A549 (cell line): ENCODE results near the gene KIF26A. TPM values are rescaled to one million over a fixed set of nuclear protein-coding genes. Genes with fewer than 3 reads are reported as not detected.
"Not testable (repeated sequence)": the region's sequence is repeated elsewhere in the genome, so short reads cannot be mapped to it uniquely, and the experiment has no call there.

Experiments used
- ATAC-seq, 2 experiments: fragments of 200-7000 bp in 1 of 2; fragments of >200 bp in 1 of 2; cut with Nextera tagmentation in 1 of 2; cut with Tn5 transposase in 1 of 2; 3 replicates each; pipeline versions ENCODE4 v1.8.0 to v1.9.1; 2018 to 2020; ENCODE audit warnings: mild to moderate bottlenecking in 1 of 2, moderate library complexity in 1 of 2
- CTCF ChIA-PET: fragments of 300-600 bp; sonication (Branson Sonifier 250); formaldehyde crosslinking; extraction: SDS; loops from one replicate; lab custom pipeline; 2021; ENCODE audit warnings: antibody characterized with exemption, inconsistent platforms; lab: Yijun Ruan, JAX
- POLR2A ChIA-PET: fragments of 350-600 bp; formaldehyde crosslinking; extraction: SDS; loops from one replicate; lab custom pipeline; 2021; ENCODE audit warnings: antibody characterized with exemption, inconsistent platforms; lab: Yijun Ruan, JAX
- DNase-seq, 2 experiments: peaks; one replicate each; pipeline versions ENCODE4 v3.0.0 to v3.0.0-alpha.2; 2011 to 2016; ENCODE audit warnings: low read depth in 1 of 2, low spot score in 1 of 2
- FAIRE-seq: peaks from 2 replicates; lab custom pipeline; 2011; peaks lifted over from hg19 to GRCh38; lab: Jason Lieb, UNC
- H3K27ac ChIP-seq, 2 experiments: fragments of >200 bp; sonication (Bioruptor Twin); formaldehyde crosslinking; 3 replicates each; pipeline ENCODE4 v1.5.1; 2016 to 2017
- H3K4me1 ChIP-seq: fragments of >200 bp; sonication (Bioruptor Twin); formaldehyde crosslinking; 3 replicates; pipeline ENCODE4 v1.6.1; 2016
- H3K4me2 ChIP-seq: fragments of >200 bp; sonication (Bioruptor Twin); formaldehyde crosslinking; 3 replicates; pipeline ENCODE4 v1.6.1; 2016
- H3K4me3 ChIP-seq: fragments of >200 bp; sonication (Bioruptor Twin); formaldehyde crosslinking; 3 replicates; pipeline ENCODE4 v1.5.1; 2016
- H3K9me3 ChIP-seq: fragments of >200 bp; sonication (Bioruptor Twin); formaldehyde crosslinking; 3 replicates; pipeline ENCODE4 v1.6.1; 2016
- ATOH8 ChIP-seq: fragments of 250-450 bp; sonication (Bioruptor Pico); IDR thresholded peaks from 2 replicates; pipeline ENCODE4 v1.5.0; 2020; ENCODE audit warnings: low read depth, mild to moderate bottlenecking, moderate library complexity
- CBX2 ChIP-seq: fragments of 200-600 bp; sonication (generic); IDR thresholded peaks from 2 replicates; pipeline ENCODE4 v1.6.1; 2016; ENCODE audit warnings: low read depth, mild to moderate bottlenecking, borderline replicate concordance
- E2F6 ChIP-seq: IDR thresholded peaks from 2 replicates; pipeline ENCODE4 v1.6.1; 2012; ENCODE audit warnings: low read depth, borderline replicate concordance
- ELK1 ChIP-seq: fragments of 150-350 bp; IDR thresholded peaks from 2 replicates; pipeline ENCODE4 v1.6.1; 2014; ENCODE audit warnings: low read depth, mild to moderate bottlenecking, low read length
- ESRRA ChIP-seq: fragments of 150-350 bp; IDR thresholded peaks from 2 replicates; pipeline ENCODE4 v1.6.1; 2014; ENCODE audit warnings: mild to moderate bottlenecking, low read length, borderline replicate concordance
- HDAC2 ChIP-seq: fragments of 200-600 bp; sonication (generic); IDR thresholded peaks from 2 replicates; pipeline ENCODE4 v1.6.1; 2016
- HOXB13 ChIP-seq: fragments of 250-450 bp; sonication (Bioruptor Pico); IDR thresholded peaks from 2 replicates; pipeline ENCODE4 v1.5.0; 2020; ENCODE audit warnings: low read depth, mild to moderate bottlenecking, moderate library complexity
- JUNB ChIP-seq: fragments of >200 bp; sonication (Bioruptor Twin); formaldehyde crosslinking; IDR thresholded peaks from 2 replicates; pipeline ENCODE4 v1.6.1; 2016
- NFE2L2 ChIP-seq: fragments of 150-350 bp; conservative IDR thresholded peaks from 2 replicates; pipeline ENCODE4 v1.6.1; 2014; ENCODE audit warnings: low read length
- POLR2A ChIP-seq: IDR thresholded peaks from 2 replicates; pipeline ENCODE4 v1.6.1; 2012; ENCODE audit warnings: mild to moderate bottlenecking, low read length
- POLR2AphosphoS2 ChIP-seq: conservative IDR thresholded peaks from 2 replicates; pipeline ENCODE4 v1.6.1; 2012; ENCODE audit warnings: low read length, improper control_type of control experiment, inconsistent platforms
- RARB ChIP-seq: fragments of 250-450 bp; sonication (Bioruptor Pico); IDR thresholded peaks from 2 replicates; pipeline ENCODE4 v1.8.0; 2021; ENCODE audit warnings: mild to moderate bottlenecking, moderate library complexity
- RFX5 ChIP-seq: fragments of 450-650 bp; IDR thresholded peaks from 2 replicates; pipeline ENCODE4 v1.7.1; 2014; ENCODE audit warnings: antibody characterized with exemption, mild to moderate bottlenecking, moderate library complexity
- RNF2 ChIP-seq: fragments of 200-600 bp; sonication (generic); IDR thresholded peaks from 2 replicates; pipeline ENCODE4 v1.6.1; 2016; ENCODE audit warnings: low read depth, mild to moderate bottlenecking, antibody characterized with exemption, moderate library complexity, borderline replicate concordance
- SREBF2 ChIP-seq: fragments of 450-650 bp; IDR thresholded peaks from 2 replicates; pipeline ENCODE4 v1.6.1; 2014; ENCODE audit warnings: mild to moderate bottlenecking, moderate library complexity
- TFCP2L1 ChIP-seq: fragments of 250-450 bp; sonication (Bioruptor Pico); IDR thresholded peaks from 2 replicates; pipeline ENCODE4 v1.5.0; 2021; ENCODE audit warnings: mild to moderate bottlenecking
- USF2 ChIP-seq: fragments of 450-650 bp; IDR thresholded peaks from 2 replicates; pipeline ENCODE4 v1.6.1; 2014; ENCODE audit warnings: antibody characterized with exemption
- ZC3H11A ChIP-seq: fragments of 450-650 bp; IDR thresholded peaks from 2 replicates; pipeline ENCODE4 v1.6.1; 2014; ENCODE audit warnings: antibody characterized with exemption, mild to moderate bottlenecking
- ZFP36 ChIP-seq: fragments of 450-650 bp; IDR thresholded peaks from 2 replicates; pipeline ENCODE4 v1.6.1; 2014; ENCODE audit warnings: borderline replicate concordance; ENCODE audit not compliant: partially characterized antibody
- ZSCAN20 ChIP-seq: fragments of 250-450 bp; sonication (Bioruptor Pico); IDR thresholded peaks from 2 replicates; pipeline ENCODE4 v1.8.0; 2022; ENCODE audit warnings: mild to moderate bottlenecking, moderate library complexity
- WGBS: methylation state at CpG from one replicate; pipeline ENCODE4 v1.1.6; 2017; ENCODE audit errors: missing lambda C conversion rate; 5-methylcytosine and 5-hydroxymethylcytosine counted together
- polyA plus RNA-seq, 4 experiments: library from polyadenylated mRNA; depleted of rRNA in 3 of 4; stranded (reverse); fragments of >200 nt; fragmentation: RNase III in 1 of 4; extraction: RNeasy Plus Mini Kit Qiagen cat#74134 plus additional on column Dnase treatment in 1 of 4; gene quantifications; 2 replicates in 3 of 4; 3 replicates in 1 of 4; pipeline ENCODE4 v1.2.3, GENCODE V29; 2011 to 2017

Gene KIF26A
- polyA plus RNA-seq, 2 of the 4 experiments (the other 2 are of a cell fraction), result 0.28 to 2.3 TPM

- H3K4me1 ChIP-seq, result no peaks in the 10 kb centered on the region
- FAIRE-seq (no peak), ATAC-seq (0 out of 6 replicates have a peak, but pooled peaks of 1 of the 2 experiments have one; percentile 18), DNase-seq (no peak)
- H3K27ac ChIP-seq, result no peak overlapping the region
- H3K9me3 ChIP-seq, result no peaks in the 10 kb centered on the region
- H3K4me3 ChIP-seq, result no peak overlapping the region
- ChIA-PET POLR2A (no interaction called here), CTCF (interaction anchor here (0.9 to 1.0 kb wide), 2 partner anchors 9 to 17 kb away, joined by 3 read pairs; no protein-coding TSS in a partner anchor)
- H3K4me2 ChIP-seq, result no peak overlapping the region
- WGBS, result 14% methylated on average over 12 of the region's 22 CpGs
- TF ChIP-seq SREBF2, result no peak
- TF ChIP-seq ZFP36, result no peak
- no peak for TF ChIP-seq HDAC2
- no peak for TF ChIP-seq ZC3H11A
- no peak for TF ChIP-seq ZSCAN20 (CRISPR knock-in tag)
- TF ChIP-seq NFE2L2, result no peak
- TF ChIP-seq ELK1, result no peak
- no peak for TF ChIP-seq RNF2
- no peak for TF ChIP-seq RARB (CRISPR knock-in tag)
- no peak for TF ChIP-seq TFCP2L1 (CRISPR knock-in tag)
- no peak for TF ChIP-seq HOXB13 (CRISPR knock-in tag)
Measured at GRCh38 chr14:104207142-104208014, 69.0 kb downstream of the KIF26A start.

GRCh38 chr14:104208015-104208295 is 69.6 kb downstream of the KIF26A start:
- POLR2A ChIA-PET, H3K4me2 ChIP-seq, H3K9me3 ChIP-seq, DNase-seq, H3K4me3 ChIP-seq, H3K27ac ChIP-seq, H3K4me1 ChIP-seq, FAIRE-seq, ATAC-seq: not testable (repeated sequence)
- 60% methylated on average over 1 of the region's 13 CpGs for WGBS
- CTCF ChIA-PET, result interaction anchor here (0.9 to 1.0 kb wide), 2 partner anchors 10 to 16 kb away, joined by 3 read pairs; no protein-coding TSS in a partner anchor

GRCh38 chr14:104208331-104208730 is 69.9 kb downstream of the KIF26A start:
- DNase-seq, ATAC-seq, POLR2A ChIA-PET, FAIRE-seq, H3K4me2 ChIP-seq, H3K4me1 ChIP-seq, H3K4me3 ChIP-seq, H3K27ac ChIP-seq, H3K9me3 ChIP-seq: not testable (repeated sequence)
- CTCF ChIA-PET, result interaction anchor here (0.9 kb wide), 1 partner anchor 10 kb away, joined by 3 read pairs; no protein-coding TSS in a partner anchor
- no CpG with 5 or more reads among the region's 21 CpGs for WGBS

GRCh38 chr14:104209071-104209470 is 70.7 kb downstream of the KIF26A start:
- WGBS, result 20% methylated on average over 1 of the region's 15 CpGs
- H3K9me3 ChIP-seq, DNase-seq, POLR2A ChIA-PET, ATAC-seq, H3K4me3 ChIP-seq, FAIRE-seq, CTCF ChIA-PET, H3K4me1 ChIP-seq, H3K27ac ChIP-seq, H3K4me2 ChIP-seq: not testable (repeated sequence)

GRCh38 chr14:104209985-104210816 is 71.8 kb downstream of the KIF26A start:
- ChIA-PET CTCF (no interaction called here), POLR2A (no interaction called here)
- H3K4me2 ChIP-seq, result no peak overlapping the region
- no peaks in the 10 kb centered on the region for H3K4me1 ChIP-seq
- H3K4me3 ChIP-seq, result no peak overlapping the region
- H3K9me3 ChIP-seq, result no peaks in the 10 kb centered on the region
- DNase-seq (no peak), FAIRE-seq (no peak), ATAC-seq (no peak)
- TF ChIP-seq POLR2AphosphoS2 (no peak), ZC3H11A (no peak), E2F6 (no peak), JUNB (no peak), RNF2 (no peak), ESRRA (no peak), POLR2A (no peak), CBX2 (no peak), USF2 (no peak), ATOH8 (CRISPR knock-in tag) (no peak), RFX5 (no peak)
- 31% methylated on average over 18 of the region's 21 CpGs for WGBS
- H3K27ac ChIP-seq, result no peak overlapping the region
